Fibroblast of the aortic adventitia (primary cell): ENCODE measurements around the gene C20orf141. TPM values are rescaled to one million over a fixed set of nuclear protein-coding genes. Genes with fewer than 3 reads are reported as not detected.

ENCODE experiments used
- DNase-seq: peaks from one replicate; pipeline ENCODE4 v3.0.0-alpha.2; 2010; ENCODE audit warnings: low read depth
- H3K4me3 ChIP-seq: 2 replicates; pipeline ENCODE4 v1.5.1; 2011; ENCODE audit warnings: low read depth, mild to moderate bottlenecking, control low read depth, low read length, moderate library complexity
- CTCF ChIP-seq: IDR thresholded peaks from 2 replicates; pipeline ENCODE4 v1.5.1; 2011; ENCODE audit warnings: mild to moderate bottlenecking, low read length, control low read depth, inconsistent platforms; ENCODE audit not compliant: insufficient read depth
- total RNA-seq: library from RNA; depleted of rRNA; stranded (reverse); fragments of >200 nt; gene quantifications from 2 replicates; pipeline ENCODE4 v1.2.3, GENCODE V29; 2012; ENCODE audit warnings: low replicate concordance

C20orf141 gene
- total RNA-seq, 1 donor: not detected

GRCh38 chr20:2849529-2849928 lies 34.7 kb downstream of the C20orf141 start:
- no peak for DNase-seq
- no peak for TF ChIP-seq CTCF
- no peak overlapping the region for H3K4me3 ChIP-seq

GRCh38 chr20:2851086-2851485 lies 36.3 kb downstream of the C20orf141 start:
- no peak for DNase-seq
- TF ChIP-seq CTCF: no peak
- no peak overlapping the region for H3K4me3 ChIP-seq

GRCh38 chr20:2858591-2858990 lies 43.8 kb downstream of the C20orf141 start:
- no peak overlapping the region for H3K4me3 ChIP-seq
- peak; percentile 20 for DNase-seq
- no peak for TF ChIP-seq CTCF

- H3K4me3 ChIP-seq: no peak overlapping the region
- peak; percentile 2 for TF ChIP-seq CTCF
- DNase-seq: peak; percentile 92
Measured at GRCh38 chr20:2859330-2860121, 44.7 kb downstream of the C20orf141 start.

GRCh38 chr20:2864626-2865025 lies 49.8 kb downstream of the C20orf141 start:
- DNase-seq: no peak
- H3K4me3 ChIP-seq: no peak overlapping the region
- TF ChIP-seq CTCF: no peak

- DNase-seq: no peak
- TF ChIP-seq CTCF: no peak
- no peak overlapping the region for H3K4me3 ChIP-seq
Measured at GRCh38 chr20:2865101-2865500, 50.3 kb downstream of the C20orf141 start.

Other genes starting within 250 kb of the C20orf141 start
- gene NOP56, start 162.4 kb upstream of the C20orf141 start, total RNA-seq: 106 and 263 TPM in 2 replicates
- 64.3 and 71.3 TPM in 2 replicates for gene IDH3B, start 150.8 kb upstream of the C20orf141 start, total RNA-seq
- 0.09 and 2.6 TPM in 2 replicates for gene EBF4, start 122.2 kb upstream of the C20orf141 start, total RNA-seq
- gene CPXM1, start 14.4 kb upstream of the C20orf141 start, total RNA-seq: 3.8 and 48.5 TPM in 2 replicates
- gene TMEM239, start 1.4 kb downstream of the C20orf141 start, total RNA-seq: 0.09 TPM in 1 of 2 replicates, not detected in the other
- gene PCED1A, start 25.7 kb downstream of the C20orf141 start, total RNA-seq: 21.1 and 31.0 TPM in 2 replicates
- 31.6 and 32.0 TPM in 2 replicates for gene VPS16, start 25.8 kb downstream of the C20orf141 start, total RNA-seq
- 10.5 and 75.1 TPM in 2 replicates for gene PTPRA, start 58.5 kb downstream of the C20orf141 start, total RNA-seq
- gene GNRH2, start 228.6 kb downstream of the C20orf141 start, total RNA-seq: not detected in 2 replicates
- 19.1 and 52.3 TPM in 2 replicates for gene MRPS26, start 231.1 kb downstream of the C20orf141 start, total RNA-seq